ENCODE data around the gene CDH2. TPM values are rescaled to one million over a fixed set of nuclear protein-coding genes. Genes with fewer than 3 reads are reported as not detected.

The CDH2 gene
- total and polyA plus RNA-seq, 7 experiments from 2014 or later, result 0.05 to 0.45 (median 0.19) TPM; not detected in 2

- POLR2A ChIA-PET, result no interaction called here
- H3K4me3 ChIP-seq (ENCODE audit: low read length), result no peak overlapping the region
- Mint-ChIP-seq H3K4me3 (no peak overlapping the region), H3K4me1 (peaks cover 0 to 2% (median 0%) of the 10 kb centered on the region in 7 donors), H3K9me3 (peaks cover 0 to 10% (median 3%) of the 10 kb centered on the region in 11 donors), H3K27ac (no peak overlapping the region), H3K27me3 (no peaks in the 10 kb centered on the region), H3K36me3 (no peaks in the 10 kb centered on the region)
- DNase-seq (no peak), ATAC-seq (no peak)
- H3K27me3 ChIP-seq (ENCODE audit: control insufficient read depth in 2 of 2, insufficient read depth in 2 of 2, low read length in 2 of 2), result no peaks in the 10 kb centered on the region
- H3K36me3 ChIP-seq (ENCODE audit: control insufficient read depth in 2 of 3, insufficient read depth in 3 of 3, low read length in 3 of 3), result no peaks in the 10 kb centered on the region
- H3K9me3 ChIP-seq (ENCODE audit: control insufficient read depth in 2 of 3, low read length in 3 of 3), result no peaks in the 10 kb centered on the region
- no peak overlapping the region for H3K27ac ChIP-seq (ENCODE audit: low read depth, low read length)
- CTCF ChIA-PET, result no interaction called here
- intact Hi-C loops (cut with micrococcal nuclease), result no loop called here
- no peaks in the 10 kb centered on the region for H3K4me1 ChIP-seq (ENCODE audit: control insufficient read depth in 2 of 2, insufficient read depth in 2 of 2, low read length in 2 of 2)
These were observed 48.3 kb downstream of the CDH2 start for GRCh38 chr18:28128659-28128980.

GRCh38 chr18:28127763-28128658, 48.9 kb downstream of the CDH2 start:
- no peak overlapping the region for H3K4me3 Mint-ChIP-seq
- DNase-seq (no peak), ATAC-seq (no peak)
- H3K9me3 ChIP-seq (ENCODE audit: control insufficient read depth in 2 of 3, low read length in 3 of 3), result no peaks in the 10 kb centered on the region
- ChIA-PET CTCF (no interaction called here), POLR2A (interaction anchor here (0.6 kb wide), 1 partner anchor 76 kb away, joined by 3 read pairs; no protein-coding TSS in a partner anchor)
- peaks cover 0 to 10% (median 3%) of the 10 kb centered on the region in 11 donors for H3K9me3 Mint-ChIP-seq
- no peak overlapping the region for H3K4me3 ChIP-seq (ENCODE audit: low read length)
- no peaks in the 10 kb centered on the region for H3K27me3 ChIP-seq (ENCODE audit: control insufficient read depth in 2 of 2, insufficient read depth in 2 of 2, low read length in 2 of 2)
- H3K36me3 ChIP-seq (ENCODE audit: control insufficient read depth in 2 of 3, insufficient read depth in 3 of 3, low read length in 3 of 3), result no peaks in the 10 kb centered on the region
- no peaks in the 10 kb centered on the region for H3K36me3 Mint-ChIP-seq
- intact Hi-C loops (cut with micrococcal nuclease), result no loop called here
- H3K4me1 Mint-ChIP-seq, result peaks cover 0 to 2% (median 0%) of the 10 kb centered on the region in 7 donors
- H3K27me3 Mint-ChIP-seq, result no peaks in the 10 kb centered on the region
- no peak overlapping the region for H3K27ac ChIP-seq (ENCODE audit: low read depth, low read length)
- no peak overlapping the region for H3K27ac Mint-ChIP-seq
- H3K4me1 ChIP-seq (ENCODE audit: control insufficient read depth in 2 of 2, insufficient read depth in 2 of 2, low read length in 2 of 2), result no peaks in the 10 kb centered on the region

- Histone ChIP-seq H3K4me1 (ENCODE audit: control insufficient read depth in 2 of 2, insufficient read depth in 2 of 2, low read length in 2 of 2) (no peaks in the 10 kb centered on the region), H3K9me3 (ENCODE audit: control insufficient read depth in 2 of 3, low read length in 3 of 3) (no peaks in the 10 kb centered on the region), H3K27ac (ENCODE audit: low read depth, low read length) (no peak overlapping the region), H3K4me3 (ENCODE audit: low read length) (no peak overlapping the region), H3K27me3 (ENCODE audit: control insufficient read depth in 2 of 2, insufficient read depth in 2 of 2, low read length in 2 of 2) (no peaks in the 10 kb centered on the region), H3K36me3 (ENCODE audit: control insufficient read depth in 2 of 3, insufficient read depth in 3 of 3, low read length in 3 of 3) (no peaks in the 10 kb centered on the region)
- H3K27me3 Mint-ChIP-seq, result no peaks in the 10 kb centered on the region
- no peak overlapping the region for H3K27ac Mint-ChIP-seq
- peaks cover 0 to 7% (median 2%) of the 10 kb centered on the region in 11 donors for H3K9me3 Mint-ChIP-seq
- peaks cover 0 to 2% (median 0%) of the 10 kb centered on the region in 7 donors for H3K4me1 Mint-ChIP-seq
- no peaks in the 10 kb centered on the region for H3K36me3 Mint-ChIP-seq
- H3K4me3 Mint-ChIP-seq, result no peak overlapping the region
- ChIA-PET POLR2A (interaction anchor here (0.6 kb wide), 1 partner anchor 75 kb away, joined by 3 read pairs; no protein-coding TSS in a partner anchor), CTCF (no interaction called here)
- ATAC-seq (no peak), DNase-seq (no peak)
- intact Hi-C loops (cut with micrococcal nuclease), result no loop called here
These were observed 49.7 kb downstream of the CDH2 start for GRCh38 chr18:28127228-28127627.

GRCh38 chr18:28126768-28127167, 50.2 kb downstream of the CDH2 start:
- no peaks in the 10 kb centered on the region for H3K4me1 ChIP-seq (ENCODE audit: control insufficient read depth in 2 of 2, insufficient read depth in 2 of 2, low read length in 2 of 2)
- H3K4me1 Mint-ChIP-seq, result peaks cover 0 to 2% (median 0%) of the 10 kb centered on the region in 7 donors
- DNase-seq, result no peak
- CTCF ChIA-PET, result no interaction called here
- no peaks in the 10 kb centered on the region for H3K36me3 ChIP-seq (ENCODE audit: control insufficient read depth in 2 of 3, insufficient read depth in 3 of 3, low read length in 3 of 3)
- no peak overlapping the region for H3K27ac Mint-ChIP-seq
- no peak for ATAC-seq
- no peak overlapping the region for H3K27ac ChIP-seq (ENCODE audit: low read depth, low read length)
- intact Hi-C loops (cut with micrococcal nuclease), result no loop called here
- no peaks in the 10 kb centered on the region for H3K27me3 ChIP-seq (ENCODE audit: control insufficient read depth in 2 of 2, insufficient read depth in 2 of 2, low read length in 2 of 2)
- no peaks in the 10 kb centered on the region for H3K36me3 Mint-ChIP-seq
- H3K27me3 Mint-ChIP-seq, result no peaks in the 10 kb centered on the region
- no peaks in the 10 kb centered on the region for H3K9me3 ChIP-seq (ENCODE audit: control insufficient read depth in 2 of 3, low read length in 3 of 3)
- peaks cover 0 to 6% (median 0%) of the 10 kb centered on the region in 11 donors for H3K9me3 Mint-ChIP-seq
- POLR2A ChIA-PET, result no interaction called here
- H3K4me3 ChIP-seq (ENCODE audit: low read length), result no peak overlapping the region
- no peak overlapping the region for H3K4me3 Mint-ChIP-seq

GRCh38 chr18:28125051-28125450, 51.9 kb downstream of the CDH2 start:
- Mint-ChIP-seq H3K4me1 (peaks cover 0 to under 1% (median 0%) of the 10 kb centered on the region in 7 donors), H3K36me3 (no peaks in the 10 kb centered on the region), H3K9me3 (peaks cover 0 to 6% (median under 1%) of the 10 kb centered on the region in 11 donors), H3K27me3 (no peaks in the 10 kb centered on the region), H3K4me3 (no peak overlapping the region), H3K27ac (no peak overlapping the region)
- Histone ChIP-seq H3K27ac (ENCODE audit: low read depth, low read length) (no peak overlapping the region), H3K9me3 (ENCODE audit: control insufficient read depth in 2 of 3, low read length in 3 of 3) (no peaks in the 10 kb centered on the region), H3K4me3 (ENCODE audit: low read length) (no peak overlapping the region), H3K4me1 (ENCODE audit: control insufficient read depth in 2 of 2, insufficient read depth in 2 of 2, low read length in 2 of 2) (no peaks in the 10 kb centered on the region), H3K27me3 (ENCODE audit: control insufficient read depth in 2 of 2, insufficient read depth in 2 of 2, low read length in 2 of 2) (no peaks in the 10 kb centered on the region), H3K36me3 (ENCODE audit: control insufficient read depth in 2 of 3, insufficient read depth in 3 of 3, low read length in 3 of 3) (no peaks in the 10 kb centered on the region)
- CTCF ChIA-PET, result no interaction called here
- intact Hi-C loops (cut with micrococcal nuclease), result no loop called here
- POLR2A ChIA-PET, result no interaction called here
- no peak for ATAC-seq
- DNase-seq, result no peak

- H3K4me3 Mint-ChIP-seq, result no peak overlapping the region
- H3K36me3 ChIP-seq (ENCODE audit: control insufficient read depth in 2 of 3, insufficient read depth in 3 of 3, low read length in 3 of 3), result no peaks in the 10 kb centered on the region
- ATAC-seq (no peak), DNase-seq (no peak)
- intact Hi-C loops (cut with micrococcal nuclease), result no loop called here
- H3K4me1 ChIP-seq (ENCODE audit: control insufficient read depth in 2 of 2, insufficient read depth in 2 of 2, low read length in 2 of 2), result no peaks in the 10 kb centered on the region
- no peak overlapping the region for H3K27ac Mint-ChIP-seq
- H3K4me3 ChIP-seq (ENCODE audit: low read length), result no peak overlapping the region
- H3K9me3 ChIP-seq (ENCODE audit: control insufficient read depth in 2 of 3, low read length in 3 of 3), result no peaks in the 10 kb centered on the region
- H3K27me3 Mint-ChIP-seq, result no peaks in the 10 kb centered on the region
- no peaks in the 10 kb centered on the region for H3K27me3 ChIP-seq (ENCODE audit: control insufficient read depth in 2 of 2, insufficient read depth in 2 of 2, low read length in 2 of 2)
- H3K27ac ChIP-seq (ENCODE audit: low read depth, low read length), result no peak overlapping the region
- peaks cover 0 to 8% (median 2%) of the 10 kb centered on the region in 11 donors for H3K9me3 Mint-ChIP-seq
- no peaks in the 10 kb centered on the region for H3K36me3 Mint-ChIP-seq
- POLR2A ChIA-PET, result no interaction called here
- H3K4me1 Mint-ChIP-seq, result no peaks in the 10 kb centered on the region
- CTCF ChIA-PET, result no interaction called here
These were observed 52.5 kb downstream of the CDH2 start for GRCh38 chr18:28124131-28125029.

Measured in naive thymus-derived CD4-positive, alpha-beta T cell (primary cell).